ENCODE data around the gene IDE.
"Not testable (repeated sequence)": the region's sequence is repeated elsewhere in the genome, so short reads cannot be mapped to it uniquely, and the experiment has no call there.

Gene IDE

DNA sequence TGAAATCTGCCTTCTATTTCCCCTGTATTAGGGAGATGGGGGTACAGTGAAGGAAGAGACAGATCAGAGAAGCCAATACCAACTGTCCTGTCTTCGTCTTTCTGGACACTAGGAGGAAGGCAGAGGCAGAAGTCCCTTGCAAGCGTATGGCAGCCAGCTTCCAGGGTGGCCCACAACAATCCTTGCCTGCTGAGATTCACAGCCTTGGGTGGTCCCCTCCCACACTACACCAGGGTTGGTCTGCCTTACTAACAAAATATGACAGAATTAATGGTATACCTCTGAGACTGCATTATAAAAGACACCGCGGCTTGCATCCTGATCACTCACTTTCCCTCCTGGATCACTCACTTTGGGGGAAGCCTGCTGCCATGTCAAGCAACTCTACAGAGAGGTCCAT lies 90.4 kb downstream of the IDE start:
- no peak for DNase-seq

GRCh38 chr10:92480413-92480812 lies 93.5 kb downstream of the IDE start:
- DNase-seq, result no peak

- DNase-seq, result no peak
Measured at GRCh38 chr10:92479547-92479946, 94.3 kb downstream of the IDE start.

DNA sequence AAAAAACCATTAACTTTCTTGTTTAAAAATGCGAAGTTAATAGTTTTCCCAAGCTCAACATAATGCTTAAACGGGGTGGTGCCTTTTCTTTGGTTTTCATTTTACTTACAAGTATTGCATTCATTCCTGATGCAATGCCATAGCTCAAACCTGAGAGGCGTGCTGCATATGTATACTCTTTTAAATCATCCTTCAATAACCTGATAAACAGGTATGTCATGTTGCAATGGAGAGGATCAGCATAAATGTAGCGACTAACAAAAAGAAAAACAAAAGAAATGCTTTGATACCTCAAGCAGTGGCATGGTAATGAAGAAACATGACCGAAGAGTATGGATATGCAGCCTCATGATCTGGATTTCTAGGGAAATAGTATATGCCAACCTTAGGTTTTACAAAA lies 95.4 kb downstream of the IDE start:
- DNase-seq, result no peak

DNA sequence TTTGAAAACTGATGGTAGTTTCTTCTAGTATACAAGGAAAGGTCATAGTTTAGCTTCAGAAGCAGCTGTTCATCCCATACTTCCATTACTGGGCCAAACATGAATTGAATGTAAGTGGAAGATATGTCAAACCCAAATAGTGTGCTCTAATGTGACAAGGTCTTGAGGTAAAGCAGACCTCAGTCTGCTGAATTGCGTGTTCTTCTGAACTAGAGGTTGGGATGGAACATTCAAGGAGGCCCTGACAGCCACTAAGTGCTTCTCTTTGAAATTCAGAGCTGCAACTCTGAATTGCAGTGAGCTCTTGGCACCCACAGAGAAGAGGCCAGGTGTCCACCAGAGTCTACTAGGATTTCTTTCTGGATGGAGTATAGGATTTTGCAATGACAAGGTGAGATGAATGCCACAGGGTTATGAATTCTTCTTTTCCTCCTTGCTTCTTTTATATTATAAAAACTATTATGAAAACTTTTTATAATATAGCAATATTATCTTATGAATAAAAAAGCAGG lies 98.5 kb downstream of the IDE start:
- no peak for DNase-seq

GRCh38 chr10:92470026-92470425 lies 103.9 kb downstream of the IDE start:
- DNase-seq, result no peak

GRCh38 chr10:92464364-92464763 lies 109.5 kb downstream of the IDE start:
- no peak for DNase-seq

GRCh38 chr10:92463582-92463981 lies 110.3 kb downstream of the IDE start:
- DNase-seq, result no peak

- not testable (repeated sequence) for DNase-seq
Measured at GRCh38 chr10:92454955-92455354, 118.9 kb downstream of the IDE start.

DNA sequence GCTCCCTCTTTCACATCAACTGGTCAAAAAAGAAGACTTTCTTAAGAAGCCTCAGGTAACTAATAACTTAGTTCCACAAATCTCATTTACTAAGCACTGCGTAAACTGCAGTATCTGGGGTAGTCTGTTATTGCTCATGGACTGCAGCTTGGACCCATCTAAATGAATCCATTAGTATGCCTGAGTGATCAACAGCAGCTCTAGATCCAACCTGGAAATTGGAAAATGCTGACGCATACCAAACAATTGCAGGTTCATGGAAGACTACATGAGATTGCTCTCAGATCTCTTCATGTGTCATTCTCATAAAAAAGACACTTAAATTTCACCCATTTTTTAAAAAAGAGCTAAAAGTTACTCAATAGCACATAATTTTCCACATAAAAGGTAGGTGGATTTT lies 121.6 kb downstream of the IDE start:
- DNase-seq, result no peak

GRCh38 chr10:92451431-92451830 lies 122.5 kb downstream of the IDE start:
- DNase-seq, result no peak

DNA sequence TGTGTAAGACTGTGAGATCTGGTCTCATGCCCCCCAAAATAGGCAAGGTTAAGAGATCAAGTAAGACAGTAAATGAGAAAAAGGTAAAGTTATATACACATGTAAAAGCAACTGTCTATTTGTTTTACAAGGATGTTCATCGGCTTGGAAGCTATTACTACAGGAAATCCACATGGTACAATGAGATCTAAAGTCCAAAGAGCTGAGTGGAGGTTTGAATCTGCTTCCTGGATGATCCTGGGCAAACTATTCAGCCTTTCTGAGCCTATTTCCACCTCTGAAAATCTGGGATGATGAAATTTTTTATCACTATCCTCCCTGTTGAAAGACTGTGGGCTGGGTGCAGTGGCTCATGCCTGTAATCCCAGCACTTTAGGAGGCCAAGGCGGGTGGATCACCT lies 123.0 kb downstream of the IDE start:
- DNase-seq, result no peak

GRCh38 chr10:92440578-92440977 lies 133.3 kb downstream of the IDE start:
- DNase-seq, result no peak

DNA sequence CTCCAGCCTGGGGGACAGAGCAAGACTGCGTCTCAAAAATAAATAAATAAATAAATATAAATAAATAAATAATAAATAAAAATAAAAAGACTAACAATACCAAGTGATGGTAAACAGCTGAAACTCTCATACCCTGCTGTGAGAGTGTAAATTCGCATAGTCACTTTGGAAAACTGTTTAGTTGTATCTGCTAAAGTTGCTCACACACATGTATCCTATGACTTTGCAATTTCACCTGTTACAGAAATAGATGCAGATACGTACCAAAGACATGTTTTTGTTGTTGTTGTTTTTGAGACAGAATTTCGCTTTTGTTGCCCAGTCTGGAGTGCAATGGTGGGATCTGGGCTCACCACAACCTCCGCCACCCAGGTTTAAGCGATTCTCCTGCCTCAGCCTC lies 135.7 kb downstream of the IDE start:
- no peak for DNase-seq

- DNase-seq, result no peak
Measured at GRCh38 chr10:92436611-92437010, 137.3 kb downstream of the IDE start.

- DNase-seq, result not testable (repeated sequence)
Measured at GRCh38 chr10:92436065-92436464, 137.8 kb downstream of the IDE start.

DNA sequence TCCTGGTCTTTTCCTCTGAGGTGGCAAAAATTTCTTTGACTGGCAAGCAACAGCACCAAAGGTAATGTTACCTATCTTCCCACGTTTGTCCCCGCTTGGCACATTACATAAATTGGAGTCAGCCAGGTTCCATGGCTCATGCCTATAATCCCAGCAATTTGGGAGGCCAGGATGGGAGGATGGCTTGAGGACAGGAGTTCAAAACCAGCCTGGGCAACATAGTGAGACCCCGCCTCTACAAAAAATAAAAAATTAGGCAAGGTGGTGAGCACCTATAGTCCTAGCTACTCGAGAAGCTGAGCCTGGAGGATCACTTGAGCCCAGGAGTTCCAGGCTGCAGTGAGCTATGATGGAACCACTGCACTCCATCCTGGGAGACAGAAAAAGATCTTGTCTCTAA lies 139.5 kb downstream of the IDE start:
- DNase-seq, result no peak

- DNase-seq, result no peak
Measured at GRCh38 chr10:92432596-92432995, 141.3 kb downstream of the IDE start.

DNA sequence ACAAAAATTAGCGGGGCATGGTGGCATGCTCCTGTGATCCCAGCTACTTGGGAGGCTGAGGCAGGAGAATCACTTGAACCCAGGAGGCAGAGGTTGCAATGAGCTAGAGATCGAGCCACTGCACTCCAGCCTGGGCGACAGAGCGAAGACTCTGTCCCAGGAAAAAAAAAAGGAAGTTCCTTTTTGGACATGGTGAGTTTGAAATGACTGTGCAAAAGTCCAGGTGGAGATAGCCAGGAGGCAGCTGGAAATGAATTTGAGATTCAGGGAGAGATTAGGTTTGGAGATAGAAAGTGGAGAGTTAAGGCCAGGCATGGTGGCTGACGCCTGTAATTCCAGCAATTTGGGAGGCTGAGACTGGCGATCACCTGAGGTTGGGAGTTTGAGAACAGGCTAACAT lies 143.8 kb downstream of the IDE start:
- DNase-seq, result no peak

- no peak for DNase-seq
Measured at GRCh38 chr10:92421550-92421949, 152.3 kb downstream of the IDE start.

DNA sequence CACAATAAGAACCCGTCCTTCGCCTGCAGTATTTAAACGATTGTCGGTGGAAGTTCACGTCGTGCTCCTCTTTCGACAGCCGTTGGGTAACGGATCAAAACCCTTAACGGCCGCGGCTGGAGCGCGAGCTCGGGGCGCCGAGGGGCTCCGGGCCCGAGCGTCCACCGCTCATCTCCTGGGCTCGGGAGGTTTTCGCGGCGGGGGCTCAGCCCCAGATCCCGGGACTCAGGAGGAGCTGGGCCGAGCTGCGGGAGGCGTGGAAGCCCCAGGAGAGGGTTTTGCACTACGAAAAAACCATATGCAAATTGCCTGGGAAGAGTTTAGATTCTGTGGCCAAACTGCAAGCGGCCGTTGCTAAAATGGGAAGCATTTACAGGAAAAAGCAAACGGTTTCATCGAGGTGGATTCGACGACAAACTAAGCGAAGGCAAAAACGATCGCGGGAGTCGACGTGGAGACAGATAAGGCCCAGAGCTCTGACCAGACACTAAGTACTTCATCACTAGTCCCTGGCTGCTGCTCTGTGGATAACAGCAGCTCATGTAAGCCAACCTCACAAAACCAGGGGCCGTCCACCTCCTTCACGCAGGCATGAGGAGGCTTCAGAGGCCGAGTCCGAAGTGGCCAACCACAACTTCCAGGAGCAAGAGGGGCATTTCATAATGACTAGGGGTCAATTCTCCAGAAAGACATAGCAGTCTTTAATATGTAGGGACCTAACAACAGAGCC lies 153.2 kb downstream of the IDE start:
- DNase-seq, result no peak

GRCh38 chr10:92419740-92420545 lies 153.9 kb downstream of the IDE start:
- no peak for DNase-seq

DNA sequence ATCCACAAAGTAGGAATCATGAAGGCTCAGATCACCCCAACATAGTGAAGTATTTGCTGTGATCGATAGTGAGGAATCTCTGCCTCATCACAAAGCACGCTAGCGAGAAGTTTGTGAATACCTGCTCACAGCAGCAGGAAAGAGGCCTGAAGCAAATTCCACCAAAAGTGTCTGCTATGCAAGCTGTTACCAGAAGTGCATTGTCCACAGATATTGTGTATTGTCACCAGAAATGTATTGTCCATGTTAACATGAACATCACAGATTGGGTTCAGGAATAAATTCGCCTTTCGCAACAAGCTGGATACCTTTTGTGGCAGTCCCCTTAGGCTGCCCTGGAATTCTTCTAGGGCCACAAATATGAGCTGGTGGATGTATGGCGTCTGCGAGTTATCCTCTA lies 155.0 kb downstream of the IDE start:
- no peak for DNase-seq

GRCh38 chr10:92418221-92418620 lies 155.7 kb downstream of the IDE start:
- DNase-seq, result no peak

Data from T1000 (cell line).